SK-N-MC (cell line): ENCODE data around the gene FAM50B.

Experiments used
- EZH2 ChIP-seq: fragments of 200-600 bp; sonication (generic); IDR thresholded peaks from one replicate; pipeline ENCODE4 v1.6.1; 2017; ENCODE audit warnings: antibody characterized with exemption
- FOXP2 ChIP-seq: optimal IDR thresholded peaks from 2 replicates; pipeline ENCODE3; 2011; ENCODE audit warnings: mild to moderate bottlenecking, moderate library complexity; ENCODE audit not compliant: insufficient read depth; ENCODE audit errors: extremely low read length, control extremely low read depth
- POLR2AphosphoS5 ChIP-seq: IDR thresholded peaks from 2 replicates; pipeline ENCODE4 v1.6.1; 2012; ENCODE audit warnings: mild to moderate bottlenecking, low read depth, low read length, borderline replicate concordance

DNA sequence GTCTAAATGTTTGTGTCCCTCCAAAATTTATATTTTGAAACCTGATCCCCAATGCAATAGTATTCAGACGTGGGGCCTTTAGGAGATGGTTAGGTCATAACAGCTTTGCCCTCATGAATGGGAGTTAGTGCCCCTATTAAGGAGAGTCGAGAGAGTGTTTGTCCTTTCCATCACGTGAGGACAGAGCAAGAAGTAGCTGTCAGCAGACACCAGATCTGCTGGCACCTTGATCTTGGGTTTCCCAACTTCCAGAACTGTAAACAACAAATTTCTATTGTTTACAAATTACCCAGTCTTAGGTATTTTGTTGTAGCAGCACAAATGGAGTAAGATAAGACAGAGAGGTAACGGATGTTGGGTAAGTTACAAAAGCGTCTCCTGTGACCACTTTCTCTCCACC, 46.6 kb downstream of the FAM50B start:
- TF ChIP-seq POLR2AphosphoS5 (no peak), EZH2 (no peak), FOXP2 (no peak)
